RPMI8226 (cell line): ENCODE data around the gene ARCN1.

Experiments used
- DNase-seq: peaks from one replicate; pipeline ENCODE4 v3.0.0-alpha.2; 2015

ARCN1 gene

GRCh38 chr11:118640332-118641154 is 68.3 kb downstream of the ARCN1 start:
- DNase-seq = peak; percentile 62

- DNase-seq = peak; percentile 98
Observed at GRCh38 chr11:118641397-118642019, 69.3 kb downstream of the ARCN1 start.

GRCh38 chr11:118643142-118643994 is 71.2 kb downstream of the ARCN1 start:
- no peak for DNase-seq

DNA sequence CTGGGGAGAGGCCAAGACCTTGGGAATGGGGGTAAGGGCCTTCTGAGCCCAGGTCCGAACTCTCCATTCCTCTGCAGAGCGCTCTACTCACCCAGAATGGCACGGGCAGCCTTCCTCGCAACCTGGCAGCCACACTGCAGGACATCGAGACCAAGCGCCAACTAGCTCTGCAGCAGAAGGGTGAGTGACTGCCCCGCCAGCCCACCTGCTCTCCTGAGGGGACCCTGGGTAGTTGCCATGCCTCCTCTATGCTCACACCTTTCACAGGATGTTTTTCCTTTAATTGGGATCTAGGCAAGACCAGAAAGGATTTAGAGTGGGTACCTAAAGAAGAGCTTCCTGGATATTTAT is 71.8 kb downstream of the ARCN1 start:
- DNase-seq = no peak

- no peak for DNase-seq
Observed at GRCh38 chr11:118644496-118644895, 72.3 kb downstream of the ARCN1 start.

- no peak for DNase-seq
Observed at GRCh38 chr11:118645066-118645715, 73.0 kb downstream of the ARCN1 start.

DNA sequence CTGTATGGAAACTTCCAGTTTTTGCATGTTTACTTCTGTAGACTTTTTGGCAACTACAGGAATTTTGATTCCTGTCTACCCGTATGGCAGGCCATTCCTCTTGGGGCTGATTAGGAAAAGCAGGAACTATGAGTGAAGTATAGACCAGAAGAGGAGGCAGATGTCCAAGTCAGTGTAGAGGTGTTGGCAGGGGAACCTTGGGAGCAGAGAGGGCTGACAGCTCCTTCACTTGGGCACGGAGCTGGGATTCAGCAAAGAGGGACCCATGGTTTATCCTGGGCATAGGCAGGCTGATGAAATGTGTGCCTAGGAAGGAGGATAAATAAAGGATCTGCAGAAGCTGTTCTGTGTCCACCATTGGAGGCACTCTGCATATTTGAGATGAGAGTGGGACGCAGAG is 74.2 kb downstream of the ARCN1 start:
- no peak for DNase-seq

- no peak for DNase-seq
Observed at GRCh38 chr11:118648291-118648690, 76.1 kb downstream of the ARCN1 start.

GRCh38 chr11:118649941-118650340 is 77.7 kb downstream of the ARCN1 start:
- no peak for DNase-seq

GRCh38 chr11:118650366-118650765 is 78.2 kb downstream of the ARCN1 start:
- no peak for DNase-seq

GRCh38 chr11:118651820-118652219 is 79.6 kb downstream of the ARCN1 start:
- DNase-seq = no peak
